Activated T-cell treated with anti-CD3 and anti-CD28 coated beads for 4 hours (primary cell): Measurements from ENCODE around the gene FNDC1.

Source experiments
- DNase-seq: peaks from one replicate; pipeline ENCODE4 v3.0.0-alpha.2; 2020

The FNDC1 gene

DNA sequence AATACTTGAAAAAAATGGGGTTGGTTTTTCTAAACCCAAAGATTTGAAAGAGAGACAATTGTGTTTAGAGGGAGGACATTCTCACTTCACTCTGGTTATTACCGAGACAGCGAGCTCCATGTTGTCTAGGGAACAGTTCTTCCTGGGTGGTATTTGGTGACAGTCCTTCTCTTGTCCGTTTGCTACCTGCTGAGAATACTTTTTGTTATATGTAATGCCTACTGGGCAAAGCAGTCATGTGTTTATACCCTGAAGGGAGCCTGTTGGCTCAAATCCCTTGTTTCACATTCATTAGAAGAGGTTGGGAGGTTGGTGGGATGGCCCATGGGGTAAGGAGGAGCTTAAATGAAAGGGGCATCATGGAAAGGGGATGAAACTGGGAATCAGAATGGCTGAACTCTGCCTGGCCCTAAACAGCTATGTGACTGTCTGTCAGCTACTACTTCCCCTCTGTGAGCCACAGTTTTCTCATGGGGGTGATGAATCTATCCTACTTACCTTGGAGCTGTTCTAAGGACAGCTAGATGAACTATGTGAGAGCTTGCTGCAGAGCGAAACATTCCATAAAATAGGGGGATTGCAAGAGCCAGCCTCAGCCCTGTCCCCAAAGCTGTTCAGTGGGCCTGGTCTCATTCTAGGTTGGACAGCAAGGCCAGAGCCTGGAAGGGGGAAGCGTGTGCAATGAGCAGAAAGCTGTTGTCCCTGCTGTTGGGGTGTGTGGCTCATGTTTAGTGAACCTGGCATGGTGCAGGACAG is 43.5 kb downstream of the FNDC1 start:
- no peak for DNase-seq

DNA sequence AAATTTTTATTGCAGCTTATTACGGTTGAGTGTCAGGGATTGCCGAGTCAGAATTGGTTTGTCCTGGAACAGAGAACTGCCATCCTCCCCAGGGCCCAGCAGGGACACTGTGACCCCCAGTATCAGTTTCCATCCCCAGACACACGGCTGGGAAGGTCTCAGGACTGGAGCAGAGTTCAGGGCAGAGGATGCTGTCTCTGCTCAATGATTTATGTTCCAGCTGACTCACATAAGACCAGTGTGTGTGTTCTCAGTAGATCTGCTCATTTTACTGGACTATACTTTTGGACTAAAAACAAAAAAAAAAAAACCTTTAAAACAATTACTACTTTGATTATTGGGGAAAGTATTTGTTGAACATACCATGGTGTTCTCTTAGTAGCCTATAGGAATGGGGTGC is 44.2 kb downstream of the FNDC1 start:
- DNase-seq, result no peak

GRCh38 chr6:159214281-159214680 is 45.1 kb downstream of the FNDC1 start:
- no peak for DNase-seq

- DNase-seq, result no peak
Measured at GRCh38 chr6:159217595-159218275, 48.5 kb downstream of the FNDC1 start.

DNA sequence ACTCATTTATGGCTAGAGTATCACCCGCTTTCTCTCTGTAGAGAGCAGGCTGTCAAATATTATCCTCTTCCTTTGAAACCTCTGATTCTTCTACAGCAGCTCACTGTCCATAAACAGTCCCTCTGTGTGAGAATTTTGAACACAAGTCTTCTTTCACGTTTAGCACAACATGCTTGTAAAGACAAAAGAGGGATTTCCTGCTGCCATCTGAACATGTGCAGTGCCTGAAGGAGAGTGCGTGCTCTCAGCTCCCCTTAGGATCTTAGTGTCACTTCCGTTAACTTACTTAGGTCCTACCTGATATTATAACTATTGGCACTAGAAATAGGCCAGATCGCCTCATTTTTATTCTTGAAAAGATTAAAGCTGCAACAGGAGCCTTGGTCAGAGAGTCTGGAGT is 50.9 kb downstream of the FNDC1 start:
- DNase-seq, result no peak

- DNase-seq, result no peak
Measured at GRCh38 chr6:159221486-159222170, 52.4 kb downstream of the FNDC1 start.

DNA sequence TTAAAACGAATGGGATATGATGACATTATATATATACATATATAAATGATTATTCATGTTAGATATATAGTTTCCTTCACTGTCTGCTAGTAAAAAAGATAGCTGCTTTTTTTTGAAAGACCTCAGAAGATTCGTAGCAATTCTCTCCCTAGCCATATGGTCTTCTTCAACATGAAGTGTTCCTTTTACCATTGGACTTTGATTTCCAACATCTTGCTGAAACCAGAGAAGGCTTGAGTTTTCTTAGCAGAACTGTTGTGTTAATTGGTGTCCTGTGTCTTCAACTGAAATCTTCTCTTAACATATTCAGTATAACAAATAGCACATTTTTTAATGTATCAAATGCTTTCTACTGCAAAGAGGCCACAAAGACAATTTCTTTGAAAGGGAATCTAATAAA is 55.3 kb downstream of the FNDC1 start:
- DNase-seq, result no peak

GRCh38 chr6:159229651-159230051 is 60.5 kb downstream of the FNDC1 start:
- DNase-seq, result no peak

DNA sequence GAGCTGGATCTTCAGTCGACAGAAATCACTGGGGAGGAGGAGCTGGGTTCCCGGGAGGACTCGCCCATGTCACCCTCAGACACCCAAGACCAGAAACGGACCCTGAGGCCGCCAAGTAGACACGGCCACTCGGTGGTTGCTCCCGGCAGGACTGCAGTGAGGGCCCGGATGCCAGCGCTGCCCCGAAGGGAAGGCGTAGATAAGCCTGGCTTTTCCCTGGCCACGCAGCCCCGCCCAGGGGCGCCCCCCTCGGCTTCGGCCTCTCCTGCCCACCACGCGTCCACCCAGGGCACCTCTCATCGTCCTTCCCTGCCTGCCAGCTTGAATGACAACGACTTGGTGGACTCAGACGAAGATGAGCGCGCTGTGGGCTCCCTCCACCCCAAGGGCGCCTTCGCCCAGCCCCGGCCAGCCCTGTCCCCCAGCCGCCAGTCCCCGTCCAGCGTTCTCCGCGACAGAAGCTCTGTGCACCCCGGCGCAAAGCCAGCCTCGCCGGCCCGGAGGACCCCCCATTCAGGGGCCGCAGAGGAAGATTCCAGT is 63.0 kb downstream of the FNDC1 start:
- DNase-seq, result no peak

DNA sequence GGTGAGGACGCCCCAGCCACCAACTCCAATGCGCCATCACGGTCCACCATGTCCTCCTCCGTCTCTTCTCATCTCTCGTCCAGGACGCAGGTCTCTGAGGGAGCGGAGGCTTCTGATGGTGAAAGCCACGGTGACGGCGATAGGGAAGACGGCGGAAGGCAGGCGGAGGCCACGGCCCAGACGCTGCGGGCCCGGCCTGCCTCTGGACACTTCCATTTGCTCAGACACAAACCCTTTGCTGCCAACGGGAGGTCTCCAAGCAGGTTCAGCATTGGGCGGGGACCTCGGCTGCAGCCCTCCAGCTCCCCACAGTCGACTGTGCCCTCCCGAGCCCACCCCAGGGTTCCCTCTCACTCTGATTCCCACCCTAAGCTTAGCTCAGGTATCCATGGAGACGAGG is 63.6 kb downstream of the FNDC1 start:
- no peak for DNase-seq

DNA sequence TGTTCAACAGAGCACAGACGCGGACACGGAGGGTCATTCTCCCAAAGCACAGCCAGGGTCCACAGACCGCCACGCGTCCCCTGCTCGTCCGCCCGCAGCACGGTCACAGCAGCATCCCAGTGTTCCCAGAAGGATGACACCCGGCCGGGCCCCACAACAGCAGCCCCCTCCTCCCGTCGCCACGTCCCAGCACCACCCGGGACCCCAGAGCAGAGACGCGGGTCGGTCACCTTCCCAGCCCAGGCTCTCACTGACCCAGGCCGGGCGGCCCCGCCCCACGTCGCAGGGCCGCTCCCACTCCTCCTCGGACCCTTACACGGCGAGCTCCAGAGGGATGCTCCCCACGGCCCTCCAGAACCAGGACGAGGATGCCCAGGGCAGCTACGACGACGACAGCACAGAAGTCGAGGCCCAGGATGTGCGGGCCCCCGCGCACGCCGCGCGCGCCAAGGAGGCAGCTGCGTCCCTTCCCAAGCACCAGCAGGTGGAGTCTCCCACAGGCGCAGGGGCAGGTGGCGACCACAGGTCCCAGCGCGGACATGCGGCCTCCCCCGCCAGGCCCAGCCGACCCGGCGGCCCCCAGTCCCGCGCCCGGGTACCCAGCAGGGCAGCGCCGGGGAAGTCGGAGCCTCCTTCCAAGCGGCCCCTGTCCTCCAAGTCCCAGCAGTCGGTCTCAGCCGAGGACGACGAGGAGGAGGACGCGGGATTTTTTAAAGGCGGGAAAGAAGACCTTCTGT is 64.3 kb downstream of the FNDC1 start:
- no peak for DNase-seq

DNA sequence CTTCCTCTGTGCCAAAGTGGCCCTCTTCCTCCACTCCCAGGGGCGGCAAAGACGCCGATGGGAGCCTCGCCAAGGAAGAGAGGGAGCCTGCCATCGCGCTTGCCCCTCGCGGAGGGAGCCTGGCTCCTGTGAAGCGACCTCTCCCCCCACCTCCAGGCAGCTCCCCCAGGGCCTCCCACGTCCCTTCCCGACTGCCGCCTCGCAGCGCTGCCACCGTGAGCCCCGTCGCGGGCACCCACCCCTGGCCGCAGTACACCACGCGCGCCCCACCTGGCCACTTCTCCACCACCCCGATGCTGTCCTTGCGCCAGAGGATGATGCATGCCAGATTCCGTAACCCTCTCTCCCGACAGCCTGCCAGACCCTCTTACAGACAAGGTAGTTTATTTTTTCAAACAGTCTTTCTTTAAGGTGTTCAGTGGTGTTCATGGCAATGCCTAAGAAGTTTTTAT is 64.9 kb downstream of the FNDC1 start:
- no peak for DNase-seq

GRCh38 chr6:159238920-159239558 is 69.8 kb downstream of the FNDC1 start:
- DNase-seq, result no peak

GRCh38 chr6:159249128-159249527 is 79.9 kb downstream of the FNDC1 start:
- DNase-seq, result no peak

- DNase-seq, result no peak
Measured at GRCh38 chr6:159249752-159250151, 80.6 kb downstream of the FNDC1 start.

- DNase-seq, result no peak
Measured at GRCh38 chr6:159250633-159251032, 81.4 kb downstream of the FNDC1 start.

DNA sequence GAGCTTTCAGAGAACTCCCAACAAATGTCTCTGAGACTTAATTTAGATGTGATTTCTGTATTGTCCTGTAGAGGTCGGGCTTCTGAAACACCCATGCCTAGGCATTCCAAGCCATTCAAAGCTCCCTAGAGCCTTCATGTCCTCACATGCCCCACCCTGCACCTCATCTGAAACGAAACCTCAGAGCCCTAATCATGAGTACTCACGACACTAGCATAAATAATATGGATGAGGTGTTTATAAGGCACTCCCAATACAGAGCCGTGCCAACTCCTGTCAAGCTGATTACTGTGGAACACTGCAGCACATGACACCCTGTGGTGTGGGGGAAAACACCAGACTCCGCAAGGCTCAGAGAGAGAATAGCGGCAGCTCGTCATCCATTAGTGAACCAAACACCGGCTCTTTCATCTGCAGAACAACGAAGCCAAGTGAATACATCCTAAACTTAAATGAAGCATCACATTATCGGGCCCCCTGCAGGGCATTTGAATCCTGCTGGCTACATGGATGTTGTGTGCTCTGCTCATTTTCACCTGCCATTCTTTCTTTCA is 83.8 kb downstream of the FNDC1 start:
- DNase-seq, result no peak

- no peak for DNase-seq
Measured at GRCh38 chr6:159254186-159254585, 85.0 kb downstream of the FNDC1 start.

DNA sequence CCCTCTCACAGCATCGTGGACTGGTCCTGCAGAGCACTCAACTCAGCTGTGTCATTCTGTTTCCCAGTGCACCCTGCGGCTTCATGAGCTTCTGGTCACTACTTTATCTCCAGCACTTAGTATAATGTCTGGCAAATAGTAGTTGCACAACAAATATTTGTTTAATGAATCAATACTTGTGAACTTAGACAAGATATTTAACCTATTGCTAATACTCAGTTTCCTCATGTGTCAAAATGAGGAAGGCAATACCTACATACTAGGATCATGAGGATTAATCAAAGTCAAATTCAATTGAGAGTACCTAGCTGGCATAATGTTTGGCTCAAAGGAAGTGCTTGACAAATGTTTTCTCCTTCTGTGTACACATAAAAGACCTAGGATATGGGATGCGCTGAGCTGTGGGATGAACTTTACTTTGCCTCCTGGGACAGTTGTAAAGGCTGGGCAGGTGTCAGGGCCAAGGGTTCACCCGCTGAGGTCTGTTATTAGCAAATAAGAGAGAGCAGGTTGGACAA is 86.3 kb downstream of the FNDC1 start:
- DNase-seq, result no peak

GRCh38 chr6:159256128-159256527 is 86.9 kb downstream of the FNDC1 start:
- no peak for DNase-seq

GRCh38 chr6:159257846-159258245 is 88.6 kb downstream of the FNDC1 start:
- no peak for DNase-seq
